Measurements from ENCODE around the gene SLC9A5. TPM values are rescaled to one million over a fixed set of nuclear protein-coding genes. Genes with fewer than 3 reads are reported as not detected.

Gene SLC9A5
- total RNA-seq, 1 experiment from 2014 or later = 10.3 TPM

DNA sequence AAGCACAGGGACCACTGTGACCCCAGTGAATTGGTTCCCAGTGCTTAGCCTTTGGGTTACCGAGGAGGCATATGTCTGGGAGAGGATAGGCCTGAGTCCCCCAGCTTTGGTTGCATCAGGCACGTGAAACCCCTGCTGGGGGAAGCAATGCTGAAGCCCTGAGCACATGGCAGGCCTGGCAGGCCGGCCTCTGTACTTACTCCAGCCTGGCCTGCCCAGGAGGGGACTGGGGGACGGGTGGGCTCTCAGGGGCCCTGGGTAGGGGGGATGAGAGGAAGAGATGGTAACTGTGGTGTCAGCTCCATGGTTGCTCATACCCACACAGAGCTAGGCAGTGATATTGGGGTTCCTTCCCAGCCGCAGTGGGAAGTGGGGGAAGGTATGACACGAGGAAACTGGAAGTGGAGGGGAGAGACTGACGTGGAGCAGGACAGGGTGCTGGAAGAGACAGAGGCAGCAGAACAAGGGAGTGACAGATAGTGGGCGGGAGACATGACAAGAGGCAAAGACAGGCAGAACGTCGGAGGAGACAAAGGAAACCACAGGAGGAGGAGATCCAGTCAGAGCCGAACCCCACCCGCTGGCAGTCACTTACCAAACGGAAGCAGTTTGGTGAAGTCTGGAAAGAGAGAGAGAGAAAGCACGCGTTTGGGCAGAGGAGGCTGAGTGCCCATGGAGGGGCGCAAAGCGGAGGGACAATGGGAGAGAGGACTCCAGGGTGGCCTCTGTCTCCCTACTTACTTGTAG, 12.8 kb upstream of the SLC9A5 start:
- no peaks in the 10 kb centered on the region for H3K27me3 Mint-ChIP-seq (ENCODE audit: low read depth)
- H3K9me3 Mint-ChIP-seq = no peaks in the 10 kb centered on the region
- H3K4me3 Mint-ChIP-seq = no peak overlapping the region
- ChIA-PET POLR2A (interaction anchor here (1.4 to 3.4 kb wide), 2 partner anchors 9 to 11 kb away, joined by 25 to 26 read pairs; partner anchors contain the start of genes FHOD1 and TMEM208), CTCF (interaction anchor here (0.6 to 2.4 kb wide), 14 partner anchors 9 to 275 kb away, joined by 3 to 41 read pairs (median 4); partner anchors contain the start of genes CES3, ELMO3, FHOD1 and KCTD19)
- DNase-seq (ENCODE audit: low spot score) = no peak
- TF ChIP-seq, protein P1, sequence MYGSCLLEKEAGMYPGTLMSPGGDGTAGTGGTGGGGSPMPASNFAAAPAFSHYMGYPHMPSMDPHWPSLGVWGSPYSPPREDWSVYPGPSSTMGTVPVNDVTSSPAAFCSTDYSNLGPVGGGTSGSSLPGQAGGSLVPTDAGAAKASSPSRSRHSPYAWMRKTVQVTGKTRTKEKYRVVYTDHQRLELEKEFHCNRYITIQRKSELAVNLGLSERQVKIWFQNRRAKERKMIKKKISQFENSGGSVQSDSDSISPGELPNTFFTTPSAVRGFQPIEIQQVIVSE (CRISPR knock-in tag; IDR thresholded peaks at IDR 0.05; ENCODE audit: borderline replicate concordance) = no peak
- TF ChIP-seq, protein P2, sequence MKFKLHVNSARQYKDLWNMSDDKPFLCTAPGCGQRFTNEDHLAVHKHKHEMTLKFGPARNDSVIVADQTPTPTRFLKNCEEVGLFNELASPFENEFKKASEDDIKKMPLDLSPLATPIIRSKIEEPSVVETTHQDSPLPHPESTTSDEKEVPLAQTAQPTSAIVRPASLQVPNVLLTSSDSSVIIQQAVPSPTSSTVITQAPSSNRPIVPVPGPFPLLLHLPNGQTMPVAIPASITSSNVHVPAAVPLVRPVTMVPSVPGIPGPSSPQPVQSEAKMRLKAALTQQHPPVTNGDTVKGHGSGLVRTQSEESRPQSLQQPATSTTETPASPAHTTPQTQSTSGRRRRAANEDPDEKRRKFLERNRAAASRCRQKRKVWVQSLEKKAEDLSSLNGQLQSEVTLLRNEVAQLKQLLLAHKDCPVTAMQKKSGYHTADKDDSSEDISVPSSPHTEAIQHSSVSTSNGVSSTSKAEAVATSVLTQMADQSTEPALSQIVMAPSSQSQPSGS (CRISPR knock-in tag; IDR thresholded peaks at IDR 0.05; ENCODE audit: borderline replicate concordance, low read depth) = no peak
- no peak for TF ChIP-seq TP53 (CRISPR knock-in tag; IDR thresholded peaks at IDR 0.05)
- no peak for TF ChIP-seq NR3C1 (CRISPR knock-in tag; conservative IDR thresholded peaks at IDR 0.05; ENCODE audit: low read depth)
- TF ChIP-seq ZNF219 (CRISPR knock-in tag; IDR thresholded peaks at IDR 0.05; ENCODE audit: borderline replicate concordance) = no peak
- TF ChIP-seq, protein P3, sequence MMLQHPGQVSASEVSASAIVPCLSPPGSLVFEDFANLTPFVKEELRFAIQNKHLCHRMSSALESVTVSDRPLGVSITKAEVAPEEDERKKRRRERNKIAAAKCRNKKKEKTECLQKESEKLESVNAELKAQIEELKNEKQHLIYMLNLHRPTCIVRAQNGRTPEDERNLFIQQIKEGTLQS (CRISPR knock-in tag; conservative IDR thresholded peaks at IDR 0.05) = no peak
- no peak for TF ChIP-seq NR2C2 (CRISPR knock-in tag; IDR thresholded peaks at IDR 0.05)
- TF ChIP-seq, protein P4, sequence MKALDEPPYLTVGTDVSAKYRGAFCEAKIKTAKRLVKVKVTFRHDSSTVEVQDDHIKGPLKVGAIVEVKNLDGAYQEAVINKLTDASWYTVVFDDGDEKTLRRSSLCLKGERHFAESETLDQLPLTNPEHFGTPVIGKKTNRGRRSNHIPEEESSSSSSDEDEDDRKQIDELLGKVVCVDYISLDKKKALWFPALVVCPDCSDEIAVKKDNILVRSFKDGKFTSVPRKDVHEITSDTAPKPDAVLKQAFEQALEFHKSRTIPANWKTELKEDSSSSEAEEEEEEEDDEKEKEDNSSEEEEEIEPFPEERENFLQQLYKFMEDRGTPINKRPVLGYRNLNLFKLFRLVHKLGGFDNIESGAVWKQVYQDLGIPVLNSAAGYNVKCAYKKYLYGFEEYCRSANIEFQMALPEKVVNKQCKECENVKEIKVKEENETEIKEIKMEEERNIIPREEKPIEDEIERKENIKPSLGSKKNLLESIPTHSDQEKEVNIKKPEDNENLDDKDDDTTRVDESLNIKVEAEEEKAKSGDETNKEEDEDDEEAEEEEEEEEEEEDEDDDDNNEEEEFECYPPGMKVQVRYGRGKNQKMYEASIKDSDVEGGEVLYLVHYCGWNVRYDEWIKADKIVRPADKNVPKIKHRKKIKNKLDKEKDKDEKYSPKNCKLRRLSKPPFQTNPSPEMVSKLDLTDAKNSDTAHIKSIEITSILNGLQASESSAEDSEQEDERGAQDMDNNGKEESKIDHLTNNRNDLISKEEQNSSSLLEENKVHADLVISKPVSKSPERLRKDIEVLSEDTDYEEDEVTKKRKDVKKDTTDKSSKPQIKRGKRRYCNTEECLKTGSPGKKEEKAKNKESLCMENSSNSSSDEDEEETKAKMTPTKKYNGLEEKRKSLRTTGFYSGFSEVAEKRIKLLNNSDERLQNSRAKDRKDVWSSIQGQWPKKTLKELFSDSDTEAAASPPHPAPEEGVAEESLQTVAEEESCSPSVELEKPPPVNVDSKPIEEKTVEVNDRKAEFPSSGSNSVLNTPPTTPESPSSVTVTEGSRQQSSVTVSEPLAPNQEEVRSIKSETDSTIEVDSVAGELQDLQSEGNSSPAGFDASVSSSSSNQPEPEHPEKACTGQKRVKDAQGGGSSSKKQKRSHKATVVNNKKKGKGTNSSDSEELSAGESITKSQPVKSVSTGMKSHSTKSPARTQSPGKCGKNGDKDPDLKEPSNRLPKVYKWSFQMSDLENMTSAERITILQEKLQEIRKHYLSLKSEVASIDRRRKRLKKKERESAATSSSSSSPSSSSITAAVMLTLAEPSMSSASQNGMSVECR (CRISPR knock-in tag; IDR thresholded peaks at IDR 0.05; ENCODE audit: borderline replicate concordance) = no peak
- TF ChIP-seq SOX15 (CRISPR knock-in tag; IDR thresholded peaks at IDR 0.05) = no peak
- no peak for TF ChIP-seq ZBTB21 (CRISPR knock-in tag; IDR thresholded peaks at IDR 0.05; ENCODE audit: borderline replicate concordance)
- TF ChIP-seq, protein P5, sequence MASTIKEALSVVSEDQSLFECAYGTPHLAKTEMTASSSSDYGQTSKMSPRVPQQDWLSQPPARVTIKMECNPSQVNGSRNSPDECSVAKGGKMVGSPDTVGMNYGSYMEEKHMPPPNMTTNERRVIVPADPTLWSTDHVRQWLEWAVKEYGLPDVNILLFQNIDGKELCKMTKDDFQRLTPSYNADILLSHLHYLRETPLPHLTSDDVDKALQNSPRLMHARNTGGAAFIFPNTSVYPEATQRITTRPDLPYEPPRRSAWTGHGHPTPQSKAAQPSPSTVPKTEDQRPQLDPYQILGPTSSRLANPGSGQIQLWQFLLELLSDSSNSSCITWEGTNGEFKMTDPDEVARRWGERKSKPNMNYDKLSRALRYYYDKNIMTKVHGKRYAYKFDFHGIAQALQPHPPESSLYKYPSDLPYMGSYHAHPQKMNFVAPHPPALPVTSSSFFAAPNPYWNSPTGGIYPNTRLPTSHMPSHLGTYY (CRISPR knock-in tag; IDR thresholded peaks at IDR 0.05) = no peak
- TF ChIP-seq, protein P6, sequence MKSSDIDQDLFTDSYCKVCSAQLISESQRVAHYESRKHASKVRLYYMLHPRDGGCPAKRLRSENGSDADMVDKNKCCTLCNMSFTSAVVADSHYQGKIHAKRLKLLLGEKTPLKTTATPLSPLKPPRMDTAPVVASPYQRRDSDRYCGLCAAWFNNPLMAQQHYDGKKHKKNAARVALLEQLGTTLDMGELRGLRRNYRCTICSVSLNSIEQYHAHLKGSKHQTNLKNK (CRISPR knock-in tag; IDR thresholded peaks at IDR 0.05) = no peak
- TF ChIP-seq NR1H2 (CRISPR knock-in tag; IDR thresholded peaks at IDR 0.05) = no peak
- no peak for TF ChIP-seq EMX1 (CRISPR knock-in tag; IDR thresholded peaks at IDR 0.05)
- TF ChIP-seq HMGA2 (CRISPR knock-in tag; IDR thresholded peaks at IDR 0.05) = no peak
- TF ChIP-seq NFYB (CRISPR knock-in tag; conservative IDR thresholded peaks at IDR 0.05; ENCODE audit: low read depth) = no peak
- TF ChIP-seq, protein P7, sequence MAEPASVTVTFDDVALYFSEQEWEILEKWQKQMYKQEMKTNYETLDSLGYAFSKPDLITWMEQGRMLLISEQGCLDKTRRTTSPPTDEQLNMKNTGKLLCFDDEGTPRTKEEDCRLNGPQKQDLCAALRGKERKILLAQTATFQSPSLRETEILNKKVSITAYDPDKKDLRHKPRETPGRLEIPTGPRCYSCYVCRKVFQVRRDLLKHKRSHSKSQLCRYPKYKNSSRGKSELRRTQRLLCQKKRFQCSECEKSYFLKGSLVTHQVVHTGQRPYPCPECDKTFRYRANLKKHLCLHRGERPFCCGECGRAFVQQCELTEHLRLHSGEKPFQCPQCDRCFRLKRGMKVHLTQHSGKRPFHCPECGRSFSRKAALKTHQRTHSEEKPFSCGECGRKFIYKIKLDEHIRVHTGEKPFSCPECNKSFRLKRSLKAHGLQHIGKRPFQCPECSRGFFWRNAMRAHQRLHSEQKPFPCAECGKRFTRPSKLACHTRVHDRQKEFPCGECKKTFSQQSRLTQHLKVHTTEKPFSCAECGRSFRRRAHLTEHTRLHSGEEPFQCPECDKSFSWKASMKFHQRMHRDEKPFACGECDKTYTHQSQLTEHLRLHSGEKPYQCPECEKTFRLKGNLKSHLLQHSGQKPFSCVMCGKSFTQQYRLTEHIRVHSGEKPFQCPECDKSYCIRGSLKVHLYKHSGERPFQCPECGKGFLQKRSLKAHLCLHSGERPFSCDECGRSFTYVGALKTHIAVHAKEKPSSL (CRISPR knock-in tag; conservative IDR thresholded peaks at IDR 0.05) = no peak
- no peak for TF ChIP-seq CREM (CRISPR knock-in tag; IDR thresholded peaks at IDR 0.05)
- no peak for TF ChIP-seq ESRRA (CRISPR knock-in tag; IDR thresholded peaks at IDR 0.05; ENCODE audit: borderline replicate concordance)
- peaks cover 10% of the 10 kb centered on the region for H3K4me1 Mint-ChIP-seq
- no peak for ATAC-seq
- H3K27ac Mint-ChIP-seq = peak overlapping the region; percentile 80
- peaks cover 29% of the 10 kb centered on the region for H3K36me3 Mint-ChIP-seq

All from WTC11 (cell line).